ENCODE measurements around the gene DDN. TPM values are rescaled to one million over a fixed set of nuclear protein-coding genes. Genes with fewer than 3 reads are reported as not detected.

Gene DDN
- polyA plus RNA-seq, 3 donors: 0.10 to 0.12 TPM; not detected in 1

DNA sequence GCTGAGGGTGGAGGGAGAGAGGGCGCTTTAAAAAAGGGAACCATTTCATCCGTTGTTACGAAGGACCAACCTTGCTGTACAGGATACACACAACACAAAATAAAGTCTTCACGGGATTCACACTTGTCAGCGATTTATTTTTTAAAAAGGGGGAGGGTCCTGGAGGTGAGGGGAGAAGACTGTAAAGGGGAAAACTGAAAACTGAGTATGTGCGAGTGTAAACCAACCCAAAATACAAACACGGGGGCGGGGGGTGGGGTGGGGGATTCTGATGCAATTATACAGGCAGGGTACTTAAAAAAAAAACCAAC is 19.9 kb upstream of the DDN start:
- 1 to 6% (median 1%) methylated on average over 8 of the region's 8 CpGs for WGBS, 3 donors
- H3K27ac ChIP-seq (ENCODE audit: low read depth, low read length): peak overlapping the region; percentile 79

DNA sequence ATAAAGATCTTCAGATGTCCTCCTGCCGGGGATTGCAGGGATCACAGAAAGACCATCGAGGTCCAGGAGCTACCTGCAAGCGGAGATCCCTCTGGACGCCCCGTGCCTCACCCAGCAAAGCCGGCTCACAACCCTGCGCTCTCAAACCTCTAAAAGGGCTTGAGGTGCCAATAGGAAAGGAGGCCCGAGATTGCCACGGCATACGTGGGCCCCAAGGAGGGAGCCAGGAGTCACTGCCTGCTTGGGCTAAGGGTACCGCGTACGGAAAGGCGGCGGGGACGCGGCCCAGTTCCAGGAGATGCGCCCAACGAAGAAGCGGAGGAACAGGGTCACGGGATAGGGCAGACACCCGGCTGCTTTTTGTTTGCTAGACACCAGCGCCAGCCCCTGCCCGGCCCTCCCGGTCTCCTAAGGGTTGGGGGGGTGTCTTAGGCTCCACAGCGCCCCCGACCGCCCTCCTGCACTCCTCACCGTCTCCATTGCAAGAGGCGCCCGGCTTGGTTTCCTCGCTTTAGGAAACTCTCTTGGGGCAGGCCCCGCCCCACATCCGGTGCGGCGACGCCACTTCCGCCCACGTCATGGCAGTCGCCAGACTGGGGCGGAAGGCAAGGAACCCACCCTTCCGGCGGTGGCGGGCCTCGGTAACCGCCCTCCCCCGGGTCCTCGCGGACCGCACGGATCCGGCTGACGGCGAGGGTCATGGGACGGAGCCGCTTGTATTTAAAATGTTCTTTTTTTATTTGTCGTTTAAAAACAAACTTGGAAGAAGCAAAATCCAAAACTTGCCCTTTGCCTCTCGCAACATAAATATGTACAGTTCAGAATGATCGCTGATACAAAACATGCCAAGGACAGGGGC is 19.3 kb upstream of the DDN start, which contains the start of gene PRKAG1:
PRKAG1 (minus strand) TSS at position 516 of the 859 bp plus-strand sequence; CDS start at position 480, 36 bp downstream.
- peak within 1 kb of the TSS; percentile 79 for H3K27ac ChIP-seq (ENCODE audit: low read depth, low read length)
- 0% methylated on average over 57 to 59 of the region's 59 CpGs for WGBS, 3 donors

GRCh38 chr12:49017891-49018260 is 18.7 kb upstream of the DDN start:
- H3K27ac ChIP-seq (ENCODE audit: low read depth, low read length): peak overlapping the region; percentile 8
- WGBS, 3 donors: 0 to 1% (median 1%) methylated on average over 8 of the region's 8 CpGs

DNA sequence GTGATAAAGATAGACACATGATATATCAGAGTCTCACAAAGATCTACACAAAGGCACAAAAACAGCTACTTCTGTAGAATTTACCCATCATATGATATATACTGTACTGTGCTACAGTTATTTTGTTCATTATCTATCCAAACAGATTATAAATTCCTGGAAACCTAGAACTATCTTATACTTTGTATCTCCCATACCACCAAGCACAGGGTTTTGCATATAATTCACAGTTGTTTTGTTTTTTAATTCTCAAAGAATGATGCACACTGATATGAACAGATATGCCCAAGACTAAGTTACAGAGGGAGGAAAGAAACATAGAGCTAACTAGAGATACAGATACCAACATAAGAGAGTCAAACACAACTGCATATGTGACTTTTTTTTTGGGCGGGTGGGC is 16.0 kb upstream of the DDN start:
- no peak overlapping the region for H3K27ac ChIP-seq (ENCODE audit: low read depth, low read length)
- WGBS, 3 donors: 80 to 89% (median 87%) methylated on average over 1 of the region's 1 CpG

- no peak overlapping the region for H3K27ac ChIP-seq (ENCODE audit: low read depth, low read length)
- 43 to 80% (median 61%) methylated on average over 1 of the region's 1 CpG for WGBS, 3 donors
Measured at GRCh38 chr12:49014547-49014946, 15.4 kb upstream of the DDN start.

DNA sequence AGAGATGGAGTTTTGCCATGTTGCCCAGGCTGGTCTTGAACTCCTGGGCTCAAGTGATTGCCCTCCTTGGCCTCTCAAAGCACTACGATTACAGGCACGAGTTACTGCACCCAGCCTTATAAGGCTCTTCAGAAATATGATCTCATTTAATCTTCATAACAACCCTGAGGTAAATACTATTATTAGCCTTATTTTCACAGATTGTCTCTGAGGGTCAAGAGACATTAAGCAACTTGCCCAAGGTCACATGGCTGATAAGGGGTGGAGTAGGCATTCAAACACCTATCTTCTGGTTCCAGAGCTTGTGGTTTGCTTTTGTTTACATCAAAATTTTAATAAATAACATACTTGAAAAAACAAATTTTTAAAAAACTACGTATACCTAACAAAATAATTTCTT is 14.3 kb upstream of the DDN start:
- H3K27ac ChIP-seq (ENCODE audit: low read depth, low read length): no peak overlapping the region
- 85 to 95% (median 94%) methylated on average over 3 of the region's 3 CpGs for WGBS, 3 donors

- no peak overlapping the region for H3K27ac ChIP-seq (ENCODE audit: low read depth, low read length)
Measured at GRCh38 chr12:49012739-49013138, 13.6 kb upstream of the DDN start.

DNA sequence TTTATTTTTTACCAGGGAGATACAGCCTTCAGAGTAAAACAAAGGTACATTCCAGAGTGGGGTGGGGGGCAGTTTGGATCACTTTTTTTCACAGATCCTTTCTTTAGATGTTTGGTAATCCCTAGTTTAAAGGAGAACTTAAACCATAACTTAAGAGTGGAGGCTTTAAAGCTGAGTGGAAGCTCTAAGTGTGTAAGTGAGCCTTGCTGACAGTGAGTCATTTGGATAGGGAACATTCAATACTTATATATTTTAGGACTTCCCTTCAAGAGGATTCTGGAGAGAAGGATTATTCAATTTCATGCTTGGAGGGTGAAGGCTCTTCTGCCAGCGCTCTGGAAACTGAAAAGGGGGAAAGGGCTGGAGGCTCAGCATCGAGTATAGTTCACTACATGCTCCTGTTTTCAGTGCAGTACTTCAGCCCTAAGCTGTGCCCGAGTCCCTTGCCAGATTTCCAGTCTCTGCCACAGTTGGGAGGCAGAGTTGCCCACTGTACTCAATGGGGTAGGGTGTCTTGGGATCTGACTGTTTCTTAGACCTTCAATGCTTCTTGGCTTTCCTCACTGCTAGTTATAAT is 11.0 kb upstream of the DDN start:
- 92 to 96% (median 92%) methylated on average over 3 of the region's 3 CpGs for WGBS, 3 donors
- no peak overlapping the region for H3K27ac ChIP-seq (ENCODE audit: low read depth, low read length)

DNA sequence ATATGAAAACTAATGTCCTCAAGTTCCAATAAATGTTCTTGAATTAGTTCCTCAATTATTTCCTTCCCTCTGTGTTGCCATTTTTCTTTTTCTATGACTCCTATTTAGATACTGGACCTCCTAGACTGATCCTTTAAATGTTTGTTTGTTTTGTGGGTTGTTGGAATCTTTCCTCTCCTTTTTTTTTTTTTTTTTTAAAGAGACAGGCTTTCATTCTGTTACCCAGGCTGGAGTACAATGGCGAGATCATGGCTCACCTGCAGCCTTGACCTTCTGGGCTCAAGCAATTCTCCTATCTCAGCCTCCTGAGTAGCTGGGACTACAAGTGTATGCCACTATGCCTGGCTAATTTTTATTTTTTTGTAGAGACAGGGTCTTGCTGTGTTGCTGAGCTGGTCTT is 9.8 kb upstream of the DDN start:
- WGBS, 3 donors: 56 to 100% (median 94%) methylated on average over 1 of the region's 1 CpG

DNA sequence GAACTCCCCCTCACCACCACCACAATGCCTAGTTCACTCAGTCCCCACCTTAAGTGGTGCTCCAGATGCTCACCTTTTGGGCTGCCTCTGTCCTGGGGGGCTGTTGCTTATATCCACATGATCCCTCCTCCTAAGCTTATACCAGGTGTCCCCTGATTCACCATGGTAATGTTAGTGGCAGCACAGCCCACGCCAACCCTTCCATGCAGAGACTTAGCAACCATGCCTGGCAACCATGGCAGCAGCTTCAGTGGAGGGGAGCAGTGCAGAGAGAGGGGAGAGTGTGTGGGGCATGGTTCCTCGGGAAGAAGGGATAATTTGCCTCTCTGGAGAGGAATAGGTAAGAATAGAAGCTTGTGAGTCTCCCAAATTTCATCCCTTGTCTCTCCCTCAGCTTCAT is 1.2 kb upstream of the DDN start:
- WGBS, 3 donors: 90 to 100% (median 98%) methylated on average over 2 of the region's 2 CpGs
- no peak overlapping the region for H3K27ac ChIP-seq (ENCODE audit: low read depth, low read length)

More for the DNA sequence above, 9.8 kb upstream of the DDN start:
- H3K27ac ChIP-seq (ENCODE audit: low read depth, low read length): no peak overlapping the region

DNA sequence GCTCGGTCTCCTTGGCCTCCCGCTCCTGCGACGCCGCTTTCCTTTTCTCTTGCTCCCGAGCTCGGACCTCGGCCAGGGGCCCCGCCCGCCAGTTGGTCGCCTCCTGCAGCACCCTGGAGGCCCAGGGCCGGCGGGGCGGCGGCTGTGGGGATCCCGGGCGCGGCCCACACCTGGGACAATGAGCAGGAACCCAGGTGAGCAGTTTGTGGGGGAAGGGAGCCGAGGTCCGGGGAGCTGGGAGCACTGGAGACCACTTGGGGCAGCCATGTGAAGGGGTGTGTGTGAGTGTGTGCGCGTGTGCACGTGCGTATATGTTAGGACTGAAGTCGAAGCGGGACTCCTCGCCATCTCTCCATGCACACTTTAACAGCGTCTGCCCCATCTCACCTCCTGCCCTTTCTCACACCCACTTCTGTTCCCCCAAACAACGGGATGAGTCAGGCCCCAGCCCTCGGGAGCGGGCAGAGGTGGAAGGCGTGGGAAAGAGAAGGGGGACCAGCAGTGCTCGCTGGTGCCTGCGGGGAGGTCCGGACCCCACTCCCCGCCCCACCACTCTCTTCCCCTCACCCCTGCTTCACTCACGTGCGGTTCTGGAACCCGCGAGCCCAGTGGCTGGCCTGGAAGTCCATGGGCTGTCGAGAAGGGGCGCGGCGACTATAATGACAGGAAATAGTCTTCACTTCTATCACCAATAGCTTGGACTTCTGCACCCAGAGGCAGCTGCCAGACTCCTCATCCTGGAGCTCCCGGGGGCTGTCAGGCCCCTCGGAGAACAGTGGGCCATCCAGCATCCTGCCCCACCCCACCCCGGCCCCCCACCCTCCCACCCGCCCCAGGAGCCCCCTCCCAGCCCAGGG is 450 bp downstream of the DDN start:
- H3K27ac ChIP-seq (ENCODE audit: low read depth, low read length): no peak overlapping the region
- 1 to 2% (median 1%) methylated on average over 39 to 48 of the region's 48 CpGs for WGBS, 3 donors

- H3K27ac ChIP-seq (ENCODE audit: low read depth, low read length): no peak overlapping the region
- 2 to 4% (median 3%) methylated on average over 51 to 57 of the region's 57 CpGs for WGBS, 3 donors
Measured at GRCh38 chr12:48997719-48998496, 1.3 kb downstream of the DDN start.

DNA sequence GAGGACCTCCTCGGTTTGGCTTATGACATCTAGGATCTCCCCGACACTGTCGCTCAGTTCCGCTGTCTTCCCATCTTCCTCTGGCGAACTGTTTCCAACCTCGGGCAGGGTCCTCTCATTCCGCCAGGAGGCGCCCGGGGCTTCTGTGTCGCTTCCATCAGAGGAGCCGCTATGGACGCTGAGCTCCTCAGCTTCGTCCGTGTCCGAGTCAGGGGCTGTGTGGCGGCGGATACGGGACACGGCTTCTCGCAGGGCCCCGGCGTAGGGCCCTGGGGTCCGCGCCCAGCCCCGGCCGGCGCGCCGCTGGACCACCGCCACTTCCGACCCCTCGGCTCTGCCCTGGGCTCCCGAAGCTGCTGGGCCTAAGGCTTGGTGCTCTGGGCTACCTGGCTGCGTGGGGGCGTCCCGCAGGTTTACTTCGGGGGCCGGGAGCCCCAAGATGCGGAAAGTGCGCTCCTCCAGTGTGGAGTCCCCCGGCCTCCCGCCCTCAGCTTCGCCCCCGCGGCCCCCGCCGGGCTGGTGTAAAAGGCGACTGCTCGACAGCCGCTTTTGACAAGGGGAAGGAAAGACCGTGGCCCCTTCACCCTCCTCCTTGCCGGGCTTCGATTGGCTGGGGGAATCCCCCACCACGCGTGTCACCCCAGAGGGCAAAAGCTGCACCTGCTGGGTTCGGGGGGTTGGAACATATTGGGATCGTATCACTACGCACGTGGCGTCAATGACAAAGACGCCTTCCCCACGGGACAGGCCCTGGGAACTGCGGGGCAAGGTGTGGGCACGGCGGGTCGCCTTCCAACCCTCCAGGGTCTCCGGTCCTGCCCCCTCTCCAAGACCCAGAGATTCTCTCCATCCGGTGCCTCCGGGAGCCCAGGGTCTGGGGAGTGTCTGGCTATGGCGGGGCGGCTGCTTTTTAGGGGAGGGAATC is 2.1 kb downstream of the DDN start:
- WGBS, 3 donors: 3 to 14% (median 6%) methylated on average over 71 of the region's 71 CpGs
- H3K27ac ChIP-seq (ENCODE audit: low read depth, low read length): no peak overlapping the region

DNA sequence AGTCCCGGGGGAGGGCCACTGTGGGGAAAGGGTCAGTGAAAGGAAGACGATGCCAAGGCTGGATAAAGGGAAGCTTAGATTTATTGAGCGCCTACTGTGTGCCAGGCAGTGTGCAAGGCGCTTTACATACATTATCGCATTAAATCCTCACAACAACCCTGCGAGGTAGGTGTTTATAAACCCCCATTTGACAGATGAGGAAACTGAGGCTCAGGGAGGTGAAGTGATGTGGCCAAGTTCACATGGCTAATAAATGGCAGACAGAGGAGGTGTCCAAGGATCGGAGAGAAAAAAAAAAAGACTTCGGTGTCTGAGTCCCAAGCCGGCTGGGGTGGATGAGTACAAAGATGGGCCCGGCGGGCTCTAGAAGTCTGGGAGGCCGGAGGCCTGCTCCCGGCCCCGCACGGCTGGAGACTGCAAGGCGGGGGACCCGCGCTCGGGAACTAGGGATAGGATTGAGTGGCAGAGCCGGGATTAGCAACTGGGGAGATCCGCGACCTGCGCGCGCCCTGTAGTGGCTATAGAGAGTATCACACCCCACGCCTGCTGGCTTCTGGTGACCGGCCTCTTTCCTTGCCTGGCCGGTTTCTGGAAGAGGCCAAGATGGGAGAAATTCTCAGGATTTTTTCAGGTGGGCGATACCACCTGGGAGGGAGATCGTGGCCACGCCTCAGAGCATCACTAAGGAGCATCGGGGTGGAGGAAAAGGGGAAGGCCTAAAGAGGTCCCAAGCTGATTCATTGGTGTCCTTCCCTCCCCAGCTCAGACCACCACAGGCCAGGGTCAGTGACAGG is 3.9 kb downstream of the DDN start:
- 4 to 7% (median 6%) methylated on average over 32 of the region's 32 CpGs for WGBS, 3 donors
- H3K27ac ChIP-seq (ENCODE audit: low read depth, low read length): no peak overlapping the region

GRCh38 chr12:48994224-48995085 is 4.7 kb downstream of the DDN start:
- H3K27ac ChIP-seq (ENCODE audit: low read depth, low read length): no peak overlapping the region
- WGBS, 3 donors: 24 to 25% (median 25%) methylated on average over 30 to 32 of the region's 32 CpGs

DNA sequence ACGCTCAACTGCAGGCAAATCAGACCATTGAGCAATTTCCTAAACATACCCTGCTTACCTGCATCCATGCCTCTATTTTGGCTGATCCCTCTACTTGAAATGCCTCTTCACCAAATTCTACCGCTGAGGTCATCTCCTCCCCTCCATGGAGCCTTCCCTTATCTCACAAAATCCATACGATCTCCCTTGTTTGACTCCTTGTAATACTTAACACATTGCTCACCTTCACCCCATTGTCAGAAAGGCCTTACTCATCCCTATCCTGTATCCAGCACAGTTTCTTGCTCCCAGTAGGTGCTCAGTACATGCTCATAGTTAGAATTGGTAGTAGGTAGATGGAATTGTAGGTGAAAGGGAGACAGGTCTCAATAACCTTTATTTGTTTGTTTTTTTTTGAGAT is 5.4 kb downstream of the DDN start:
- H3K27ac ChIP-seq (ENCODE audit: low read depth, low read length): no peak overlapping the region
- WGBS, 3 donors: 71 to 82% (median 75%) methylated on average over 3 of the region's 3 CpGs

Data from adipose tissue (tissue), 3 donors.